ENCODE measurements around the gene TOGARAM2. TPM values are rescaled to one million over a fixed set of nuclear protein-coding genes. Genes with fewer than 3 reads are reported as not detected.

The TOGARAM2 gene
- total RNA-seq, 1 donor = 0.43 TPM

- H3K4me3 ChIP-seq (ENCODE audit: low read depth, low read length) = no peak overlapping the region
- TF ChIP-seq CTCF (IDR thresholded peaks at IDR 0.05; ENCODE audit: insufficient read depth, low read depth, low read length) = no peak
- DNase-seq (ENCODE audit: low read depth) = no peak
These were observed 34.8 kb downstream of the TOGARAM2 start for GRCh38 chr2:29015701-29016470.

GRCh38 chr2:29016504-29016903 is 35.4 kb downstream of the TOGARAM2 start:
- no peak overlapping the region for H3K4me3 ChIP-seq (ENCODE audit: low read depth, low read length)
- no peak for TF ChIP-seq CTCF (IDR thresholded peaks at IDR 0.05; ENCODE audit: insufficient read depth, low read depth, low read length)
- DNase-seq (ENCODE audit: low read depth) = peak; percentile 15

- no peak overlapping the region for H3K4me3 ChIP-seq (ENCODE audit: low read depth, low read length)
- TF ChIP-seq CTCF (IDR thresholded peaks at IDR 0.05; ENCODE audit: insufficient read depth, low read depth, low read length) = no peak
- DNase-seq (ENCODE audit: low read depth) = no peak
These were observed 36.8 kb downstream of the TOGARAM2 start for GRCh38 chr2:29017716-29018435.

GRCh38 chr2:29021886-29022285 is 40.8 kb downstream of the TOGARAM2 start:
- no peak overlapping the region for H3K4me3 ChIP-seq (ENCODE audit: low read depth, low read length)
- no peak for TF ChIP-seq CTCF (IDR thresholded peaks at IDR 0.05; ENCODE audit: insufficient read depth, low read depth, low read length)
- no peak for DNase-seq (ENCODE audit: low read depth)

- no peak overlapping the region for H3K4me3 ChIP-seq (ENCODE audit: low read depth, low read length)
- no peak for TF ChIP-seq CTCF (IDR thresholded peaks at IDR 0.05; ENCODE audit: insufficient read depth, low read depth, low read length)
- DNase-seq (ENCODE audit: low read depth) = no peak
These were observed 41.6 kb downstream of the TOGARAM2 start for GRCh38 chr2:29022679-29023078.

GRCh38 chr2:29023188-29023587 is 42.1 kb downstream of the TOGARAM2 start:
- no peak for TF ChIP-seq CTCF (IDR thresholded peaks at IDR 0.05; ENCODE audit: insufficient read depth, low read depth, low read length)
- no peak overlapping the region for H3K4me3 ChIP-seq (ENCODE audit: low read depth, low read length)
- no peak for DNase-seq (ENCODE audit: low read depth)
